Ishikawa (cell line): Measurements from ENCODE around the gene CD58.

Source experiments
- CEBPB ChIP-seq: IDR thresholded peaks from 2 replicates; pipeline ENCODE4 v1.6.1; 2012
- CREB1 ChIP-seq: IDR thresholded peaks from 2 replicates; pipeline ENCODE4 v1.6.1; 2012; ENCODE audit warnings: low read depth
- EGR1 ChIP-seq: IDR thresholded peaks from 2 replicates; pipeline ENCODE4 v1.6.1; 2012
- EP300 ChIP-seq: IDR thresholded peaks from 2 replicates; pipeline ENCODE4 v1.6.1; 2012; ENCODE audit warnings: borderline replicate concordance
- FOXM1 ChIP-seq: IDR thresholded peaks from 2 replicates; pipeline ENCODE4 v1.6.1; 2012; ENCODE audit warnings: low read depth, borderline replicate concordance
- NFIC ChIP-seq: IDR thresholded peaks from 2 replicates; pipeline ENCODE4 v1.6.1; 2012
- RAD21 ChIP-seq: IDR thresholded peaks from 2 replicates; pipeline ENCODE4 v1.6.1; 2012; ENCODE audit warnings: low read depth
- REST ChIP-seq: IDR thresholded peaks from 2 replicates; pipeline ENCODE4 v1.6.1; 2012; ENCODE audit warnings: low read depth, mild to moderate bottlenecking
- TAF1 ChIP-seq: IDR thresholded peaks from 2 replicates; pipeline ENCODE4 v1.6.1; 2012; ENCODE audit warnings: low read depth, mild to moderate bottlenecking
- TCF12 ChIP-seq: IDR thresholded peaks from 2 replicates; pipeline ENCODE4 v1.6.1; 2012; ENCODE audit warnings: low read depth
- TEAD4 ChIP-seq: IDR thresholded peaks from 2 replicates; pipeline ENCODE4 v1.6.1; 2012
- USF1 ChIP-seq: IDR thresholded peaks from 2 replicates; pipeline ENCODE4 v1.6.1; 2012
- YY1 ChIP-seq: IDR thresholded peaks from 2 replicates; pipeline ENCODE4 v1.6.1; 2012; ENCODE audit warnings: low read depth
- ZBTB7A ChIP-seq: IDR thresholded peaks from 2 replicates; pipeline ENCODE4 v1.6.1; 2012; ENCODE audit warnings: low read depth
- TF ChIP-seq, protein P1 (sequence below): IDR thresholded peaks from 2 replicates; pipeline ENCODE4 v1.6.1; 2012

The CD58 gene

DNA sequence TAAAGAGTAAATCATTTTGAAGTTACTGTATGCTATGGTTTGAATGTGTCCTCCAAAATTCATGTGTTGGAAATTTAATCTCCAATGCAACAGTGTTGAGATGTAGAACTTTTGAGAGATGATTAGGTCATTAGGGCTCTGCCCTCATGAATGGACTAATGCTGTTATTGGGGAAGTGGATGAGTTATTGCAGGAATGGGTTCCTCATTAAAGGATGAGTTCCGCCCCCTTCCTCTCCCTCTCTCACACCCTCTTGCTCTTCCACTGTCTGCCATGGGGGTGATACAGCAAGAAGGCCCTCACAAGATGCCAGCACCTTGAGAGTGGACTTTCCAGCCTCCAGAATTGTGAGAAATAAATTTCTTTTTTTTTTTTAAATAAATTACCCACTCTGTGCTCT is 100.2 kb downstream of the CD58 start:
- TF ChIP-seq FOXM1 (no peak), EGR1 (no peak), TCF12 (no peak), TEAD4 (no peak), ZBTB7A (no peak), TAF1 (no peak), EP300 (no peak), RAD21 (no peak), USF1 (no peak)
- TF ChIP-seq, protein P1, sequence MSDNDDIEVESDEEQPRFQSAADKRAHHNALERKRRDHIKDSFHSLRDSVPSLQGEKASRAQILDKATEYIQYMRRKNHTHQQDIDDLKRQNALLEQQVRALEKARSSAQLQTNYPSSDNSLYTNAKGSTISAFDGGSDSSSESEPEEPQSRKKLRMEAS = no peak

DNA sequence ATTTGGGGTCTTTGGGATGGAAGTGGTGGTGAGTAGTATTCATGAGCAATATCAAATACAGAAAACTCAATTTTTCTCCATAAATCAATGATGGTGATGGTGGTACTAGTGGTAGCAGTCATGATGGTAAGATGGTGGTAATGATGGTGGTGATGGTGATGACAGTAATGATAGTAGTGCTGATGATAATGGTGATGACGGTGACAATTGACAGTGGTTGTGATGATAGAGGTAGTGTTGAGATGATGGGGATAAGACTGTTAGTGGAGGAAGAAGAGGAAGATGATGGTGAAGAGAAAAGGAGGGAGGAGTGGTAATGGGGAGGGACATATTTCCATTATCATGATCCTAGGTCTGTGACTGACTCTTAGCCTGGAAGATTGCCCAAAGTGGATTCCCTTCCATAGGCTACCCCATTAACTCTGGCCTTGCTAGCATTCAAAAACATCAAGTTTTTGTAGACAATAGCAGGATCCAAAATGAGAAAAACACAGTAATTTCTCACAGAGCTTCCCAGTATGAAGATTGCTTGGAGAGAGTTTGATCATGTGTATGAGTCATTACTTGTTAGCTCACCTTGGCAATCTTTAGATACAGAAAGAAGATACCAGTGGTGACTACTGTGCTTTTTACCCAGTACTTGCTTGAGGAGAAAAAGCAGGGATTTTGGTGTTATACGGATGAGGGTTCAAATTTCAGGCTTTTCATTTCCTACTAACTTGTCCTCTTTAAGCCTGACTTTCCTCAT is 103.8 kb downstream of the CD58 start:
- no peak for TF ChIP-seq REST
- TF ChIP-seq TAF1 = no peak
- no peak for TF ChIP-seq RAD21
- TF ChIP-seq CEBPB = no peak
- TF ChIP-seq YY1 = no peak
- TF ChIP-seq EGR1 = no peak
- no peak for TF ChIP-seq TCF12
- TF ChIP-seq CREB1 = no peak
- TF ChIP-seq EP300 = no peak
- TF ChIP-seq, protein P1 = no peak
- TF ChIP-seq USF1 = no peak
- TF ChIP-seq NFIC = no peak
- TF ChIP-seq ZBTB7A = no peak
- no peak for TF ChIP-seq TEAD4
- TF ChIP-seq FOXM1 = no peak

DNA sequence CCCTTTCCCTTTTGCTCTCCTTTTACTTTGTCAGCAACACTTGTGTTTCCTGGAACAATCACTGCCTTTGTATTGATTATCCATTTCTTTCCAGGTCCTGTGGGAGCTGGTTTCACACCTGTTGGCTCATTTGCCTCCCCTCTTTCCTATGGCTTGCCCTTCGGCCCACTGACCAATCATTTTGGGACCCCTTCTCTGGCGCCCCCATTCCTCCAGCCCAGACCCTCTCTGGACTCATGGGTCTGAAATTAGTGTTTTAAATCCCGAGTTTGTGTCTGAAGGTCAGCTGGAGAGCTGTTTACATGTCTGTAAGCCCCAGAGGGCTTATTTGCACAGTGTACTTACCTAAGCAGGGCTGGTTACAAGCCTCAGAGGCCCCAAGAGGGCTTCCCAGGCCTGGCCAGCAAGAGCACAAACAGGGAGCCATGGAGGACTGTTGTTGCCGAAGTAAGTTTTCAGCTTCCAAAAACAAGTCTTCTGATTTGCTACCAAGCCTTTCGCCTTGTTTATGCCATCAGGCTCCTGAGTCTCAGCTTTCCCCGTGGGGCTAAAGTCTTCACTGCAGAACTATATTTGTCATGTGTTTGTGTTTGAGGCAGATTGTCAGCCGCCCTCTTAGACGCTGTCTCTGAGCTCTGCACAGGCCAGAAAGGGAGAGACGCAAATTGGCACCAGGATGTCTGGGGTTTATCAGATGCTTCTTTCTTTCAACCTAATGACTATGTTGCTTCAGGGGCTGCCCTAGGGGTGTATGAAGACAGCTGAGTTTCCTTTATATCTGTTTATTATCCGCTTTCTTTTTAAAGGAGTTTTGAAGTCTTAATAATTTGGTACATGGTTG is 104.8 kb downstream of the CD58 start:
- TF ChIP-seq TCF12 (no peak), RAD21 (no peak), TEAD4 (no peak), CREB1 (no peak), CEBPB (no peak), NFIC (no peak), EP300 (no peak), TAF1 (no peak), USF1 (no peak), YY1 (no peak), FOXM1 (no peak), REST (no peak), EGR1 (no peak), ZBTB7A (no peak)
- TF ChIP-seq, protein P1 = no peak

DNA sequence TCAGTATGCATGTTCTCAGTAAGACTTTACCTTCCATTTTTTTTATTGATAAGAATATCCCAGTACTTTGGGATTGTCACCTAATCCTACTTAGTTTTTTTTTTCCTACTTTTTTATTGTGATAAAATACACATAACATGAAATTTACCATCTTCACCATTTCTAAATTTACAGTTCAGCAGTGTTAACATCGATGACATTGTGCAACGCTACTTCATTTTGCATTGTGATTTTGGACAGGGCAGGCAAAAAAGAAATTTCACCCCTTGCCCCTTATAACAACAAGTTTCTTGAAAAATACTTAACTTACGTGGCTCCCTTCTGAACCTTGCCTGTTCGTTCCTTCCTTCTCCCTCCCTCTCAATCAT is 105.4 kb downstream of the CD58 start:
- TF ChIP-seq ZBTB7A = no peak
- no peak for TF ChIP-seq TCF12
- no peak for TF ChIP-seq YY1
- no peak for TF ChIP-seq TEAD4
- no peak for TF ChIP-seq EGR1
- no peak for TF ChIP-seq TAF1
- TF ChIP-seq NFIC = no peak
- no peak for TF ChIP-seq USF1
- TF ChIP-seq CEBPB = no peak
- TF ChIP-seq REST = no peak
- TF ChIP-seq FOXM1 = no peak
- TF ChIP-seq, protein P1 = no peak
